Activated naive CD4-positive, alpha-beta T cell treated with anti-CD3 and anti-CD28 coated beads, Interleukin-2, amount 10 ng/mL, durations not matched to agents 7 days and 5 days (primary cell): ENCODE data around the gene PRR11.
A peak's percentile ranks its signal among the peaks of the same experiment; 100 is the strongest.
"Not testable (repeated sequence)": the region's sequence is repeated elsewhere in the genome, so short reads cannot be mapped to it uniquely, and the experiment has no call there.

ENCODE experiments used
- CTCF ChIA-PET: fragments of 350-600 bp; sonication (Branson Sonifier 250); formaldehyde crosslinking; loops from one replicate; lab custom pipeline; 2021; ENCODE audit warnings: antibody characterized with exemption; lab: Charles Lee
- DNase-seq: peaks from one replicate; pipeline ENCODE4 v3.0.0-alpha.2; 2020
- H3K27ac Mint-ChIP-seq: one replicate; pipeline ENCODE4 v1.8.0; 2021; ENCODE audit warnings: mild to moderate bottlenecking, moderate library complexity, mixed read lengths
- H3K27me3 Mint-ChIP-seq: one replicate; pipeline ENCODE4 v1.8.0; 2021; ENCODE audit warnings: mild to moderate bottlenecking, mixed read lengths
- H3K36me3 Mint-ChIP-seq: one replicate; pipeline ENCODE4 v1.8.0; 2021; ENCODE audit warnings: mixed read lengths
- H3K4me1 Mint-ChIP-seq: one replicate; pipeline ENCODE4 v1.8.0; 2021; ENCODE audit warnings: mixed read lengths
- H3K4me3 Mint-ChIP-seq: one replicate; pipeline ENCODE4 v1.8.0; 2021; ENCODE audit warnings: mild to moderate bottlenecking, moderate library complexity, mixed read lengths
- H3K9me3 Mint-ChIP-seq: one replicate; pipeline ENCODE4 v1.8.0; 2021; ENCODE audit warnings: mixed read lengths

Gene PRR11

DNA sequence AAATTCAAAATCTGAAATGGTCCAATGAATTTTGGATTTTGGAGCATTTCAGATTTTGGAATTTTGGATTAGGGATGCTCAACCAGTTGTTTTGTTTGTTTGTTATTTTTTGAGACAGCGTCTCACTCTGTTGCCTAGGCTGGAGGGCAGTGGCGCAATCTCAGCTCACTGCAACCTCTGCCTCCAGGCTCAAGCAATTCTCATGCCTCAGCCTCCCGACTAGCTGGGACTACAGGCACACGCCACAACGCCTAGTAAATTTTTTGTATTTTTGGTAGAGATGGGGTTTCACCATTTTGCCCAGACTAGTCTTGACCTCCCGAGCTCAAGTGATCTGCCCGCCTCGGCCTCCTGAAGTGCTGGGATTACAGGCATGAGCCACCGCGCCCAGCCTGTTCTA lies 17.2 kb upstream of the PRR11 start:
- DNase-seq, H3K27me3 Mint-ChIP-seq, H3K4me3 Mint-ChIP-seq, H3K9me3 Mint-ChIP-seq, CTCF ChIA-PET, H3K27ac Mint-ChIP-seq, H3K4me1 Mint-ChIP-seq: not testable (repeated sequence)
- peaks cover 15% of the 10 kb centered on the region for H3K36me3 Mint-ChIP-seq

DNA sequence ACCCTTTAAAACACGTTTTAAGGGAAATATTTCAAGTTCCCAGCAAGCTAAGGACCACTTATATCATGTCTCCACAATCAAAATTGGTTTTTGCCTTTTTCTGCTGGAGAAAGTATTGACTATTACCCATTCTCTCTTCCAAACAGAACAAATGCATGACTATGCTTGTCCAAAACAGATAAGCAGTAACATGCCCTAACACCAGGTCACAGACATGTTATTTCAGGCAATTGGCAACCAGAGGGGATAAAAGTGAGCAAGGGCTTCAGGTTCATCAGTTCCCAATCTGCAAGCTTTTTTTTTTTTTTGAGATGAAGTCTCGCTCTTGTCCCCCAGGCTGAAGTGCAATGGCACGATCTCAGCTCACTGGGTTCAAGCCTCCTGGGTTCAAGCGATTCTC lies 15.6 kb upstream of the PRR11 start:
- no peak for DNase-seq
- CTCF ChIA-PET = interaction anchor here (0.7 kb wide), 1 partner anchor 993 kb away, joined by 3 read pairs; no protein-coding TSS in a partner anchor

DNA sequence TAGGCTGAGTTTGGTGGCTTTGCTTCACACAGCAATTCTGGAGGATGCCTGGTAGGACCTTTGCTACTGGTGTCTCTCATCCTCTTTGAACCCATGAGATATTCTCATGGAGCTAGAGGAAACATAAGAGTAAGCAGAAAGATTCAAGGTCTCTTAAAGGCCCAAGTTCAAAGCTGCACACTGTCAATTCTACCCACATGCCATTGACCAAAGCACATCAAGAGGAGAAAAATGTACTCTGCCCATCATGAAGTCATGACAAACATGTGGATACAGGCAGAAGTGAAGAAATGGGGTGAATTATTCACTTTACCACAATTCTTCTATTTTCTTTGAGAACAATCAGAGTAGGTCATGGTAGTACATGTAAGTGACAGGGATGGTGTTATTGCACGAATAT lies 13.7 kb upstream of the PRR11 start:
- H3K4me3 Mint-ChIP-seq = no peak overlapping the region
- no peak for DNase-seq
- CTCF ChIA-PET = no interaction called here
- no peak overlapping the region for H3K27ac Mint-ChIP-seq
- H3K36me3 Mint-ChIP-seq = peaks cover 27% of the 10 kb centered on the region
- H3K4me1 Mint-ChIP-seq = peaks cover 4% of the 10 kb centered on the region
- H3K27me3 Mint-ChIP-seq = no peaks in the 10 kb centered on the region
- no peaks in the 10 kb centered on the region for H3K9me3 Mint-ChIP-seq

More for the DNA sequence above, 15.6 kb upstream of the PRR11 start:
- H3K27me3 Mint-ChIP-seq = no peaks in the 10 kb centered on the region
- no peak overlapping the region for H3K27ac Mint-ChIP-seq
- peaks cover 21% of the 10 kb centered on the region for H3K36me3 Mint-ChIP-seq
- H3K9me3 Mint-ChIP-seq = no peaks in the 10 kb centered on the region
- H3K4me3 Mint-ChIP-seq = no peak overlapping the region
- H3K4me1 Mint-ChIP-seq = no peaks in the 10 kb centered on the region

DNA sequence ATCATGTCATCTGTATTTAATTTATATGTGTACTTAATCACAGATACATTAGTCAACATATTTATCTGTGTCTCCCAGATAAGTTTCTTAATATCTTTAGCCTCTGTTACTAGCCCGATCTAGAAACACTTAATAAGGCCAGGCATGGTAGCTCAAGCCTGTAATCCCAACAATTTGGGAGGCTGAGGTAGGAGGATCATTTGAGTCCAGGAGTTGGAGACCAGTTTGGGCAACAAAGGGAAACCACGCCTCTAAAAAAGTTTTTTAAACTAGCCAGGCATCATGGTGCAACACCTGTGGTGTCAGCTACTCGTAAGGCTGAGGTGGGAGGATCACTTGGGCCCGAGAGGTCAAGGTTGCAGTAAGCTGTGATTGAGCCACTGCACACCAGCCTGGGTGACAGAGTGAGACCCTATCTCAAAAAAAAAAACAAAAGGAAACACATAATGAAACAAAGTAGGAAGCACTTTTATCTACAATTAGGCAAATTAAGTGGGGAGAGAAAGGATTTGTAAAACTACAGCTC lies 9.9 kb upstream of the PRR11 start:
- Mint-ChIP-seq H3K36me3 (peaks cover 31% of the 10 kb centered on the region), H3K4me1 (peaks cover 21% of the 10 kb centered on the region), H3K4me3 (no peak overlapping the region), H3K27me3 (no peaks in the 10 kb centered on the region), H3K9me3 (no peaks in the 10 kb centered on the region), H3K27ac (no peak overlapping the region)
- CTCF ChIA-PET = interaction anchor here (0.9 kb wide), 1 partner anchor 10 kb away, joined by 5 read pairs; no protein-coding TSS in a partner anchor
- DNase-seq = no peak

DNA sequence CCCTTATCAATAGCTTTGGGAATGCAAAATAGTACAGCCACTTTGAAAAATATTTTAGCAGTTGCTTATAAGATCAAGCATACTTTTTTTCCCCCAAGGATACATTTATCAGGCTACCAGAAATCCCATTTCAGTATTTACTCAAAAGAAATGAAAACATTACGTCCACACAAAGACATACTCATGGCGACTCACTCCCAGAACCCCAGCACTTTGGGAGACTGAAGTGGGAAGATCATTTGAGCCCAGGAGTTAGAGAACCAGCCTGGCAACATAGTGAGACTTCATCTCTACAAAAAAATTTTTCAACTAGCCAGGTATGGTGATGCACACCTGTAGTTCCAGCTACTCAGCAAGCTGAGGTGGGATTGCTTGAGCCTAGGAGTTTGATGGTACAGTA lies 6.5 kb upstream of the PRR11 start:
- CTCF ChIA-PET = interaction anchor here (1.1 to 1.2 kb wide), 2 partner anchors 25 to 32 kb away, joined by 3 to 5 read pairs; no protein-coding TSS in a partner anchor
- H3K27ac Mint-ChIP-seq = no peak overlapping the region

DNA sequence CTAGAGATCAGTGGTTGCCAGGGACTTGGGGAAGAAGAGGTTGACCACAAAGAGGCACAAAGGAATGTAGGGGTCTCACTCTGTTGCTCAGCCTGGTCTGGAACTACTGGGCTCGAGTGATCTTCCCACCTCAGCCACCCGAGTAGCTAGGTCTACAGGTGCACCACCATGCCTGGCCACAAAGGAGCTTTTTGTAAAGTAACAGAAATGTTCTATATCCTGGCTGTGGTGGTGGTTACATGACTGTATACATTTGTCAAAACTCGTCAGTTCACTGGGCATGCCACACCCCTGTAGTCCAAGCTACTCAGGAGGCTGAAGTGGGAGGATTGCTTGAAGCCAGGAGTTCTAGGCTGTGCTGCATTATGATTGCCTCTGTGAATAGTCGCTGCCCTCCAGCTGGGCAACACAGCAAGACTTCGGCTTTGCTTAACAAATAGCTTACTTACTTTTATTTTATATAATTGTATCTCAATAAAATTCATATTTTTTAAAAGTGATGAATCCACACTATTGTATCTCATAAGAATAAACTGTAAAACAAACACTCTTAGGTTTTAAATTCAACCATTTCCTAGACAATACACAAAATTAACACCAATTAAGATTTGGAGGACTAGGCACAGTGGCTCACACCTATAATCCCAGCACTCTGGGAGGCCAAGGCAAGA lies 5.6 kb upstream of the PRR11 start:
- CTCF ChIA-PET = interaction anchor here (1.1 kb wide), 1 partner anchor 26 kb away, joined by 5 read pairs; no protein-coding TSS in a partner anchor
- Mint-ChIP-seq H3K4me1 (peaks cover 50% of the 10 kb centered on the region), H3K9me3 (no peaks in the 10 kb centered on the region), H3K27me3 (no peaks in the 10 kb centered on the region), H3K4me3 (no peak overlapping the region), H3K36me3 (peaks cover 36% of the 10 kb centered on the region), H3K27ac (peak overlapping the region; percentile 60)
- DNase-seq = peak; percentile 29

More for the DNA sequence above, 6.5 kb upstream of the PRR11 start:
- peaks cover 47% of the 10 kb centered on the region for H3K4me1 Mint-ChIP-seq
- H3K27me3 Mint-ChIP-seq = no peaks in the 10 kb centered on the region
- H3K36me3 Mint-ChIP-seq = peaks cover 38% of the 10 kb centered on the region
- H3K9me3 Mint-ChIP-seq = no peaks in the 10 kb centered on the region
- no peak overlapping the region for H3K4me3 Mint-ChIP-seq
- no peak for DNase-seq

DNA sequence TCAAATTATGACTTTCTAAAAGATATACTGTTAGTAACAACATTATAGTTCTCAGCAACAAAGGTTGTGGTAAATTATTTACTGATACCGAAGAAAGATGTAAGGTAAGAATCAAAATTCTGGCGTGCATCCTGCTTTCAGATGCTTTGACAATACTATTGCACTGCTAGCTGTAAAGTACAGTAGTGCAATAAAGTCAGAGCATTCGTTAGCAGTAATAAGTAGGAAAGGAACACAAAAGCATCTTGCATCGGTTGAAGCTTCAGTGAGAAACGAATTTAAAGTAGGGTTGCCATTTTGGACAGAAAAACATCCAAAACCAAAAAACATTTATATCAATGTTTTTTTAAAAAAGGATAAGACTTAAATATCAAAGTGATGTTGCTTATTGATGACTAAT lies 4.5 kb upstream of the PRR11 start:
- peaks cover 30% of the 10 kb centered on the region for H3K36me3 Mint-ChIP-seq
- H3K27ac Mint-ChIP-seq = no peak overlapping the region
- H3K9me3 Mint-ChIP-seq = no peaks in the 10 kb centered on the region
- CTCF ChIA-PET = no interaction called here
- H3K4me1 Mint-ChIP-seq = peaks cover 47% of the 10 kb centered on the region
- no peak for DNase-seq
- no peak overlapping the region for H3K4me3 Mint-ChIP-seq
- no peaks in the 10 kb centered on the region for H3K27me3 Mint-ChIP-seq

DNA sequence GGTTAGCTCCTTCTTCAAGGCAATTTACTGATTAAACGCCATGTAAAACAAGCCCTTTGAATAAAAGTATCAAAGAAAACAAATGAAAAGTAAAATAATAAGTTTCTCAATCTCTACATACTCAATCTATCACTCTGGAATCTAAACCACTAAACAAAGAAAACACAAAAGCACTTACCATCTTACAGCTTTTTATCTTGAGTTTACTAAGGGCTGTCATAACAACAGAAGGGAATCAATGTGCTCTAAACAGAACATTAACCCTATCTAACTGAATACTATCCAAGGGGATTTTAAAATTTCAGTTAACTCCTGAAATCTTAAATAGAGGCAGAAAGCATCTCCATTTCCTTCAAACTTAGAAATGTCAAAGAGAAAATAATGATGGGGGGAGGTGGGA lies 4.0 kb upstream of the PRR11 start:
- Mint-ChIP-seq H3K36me3 (peaks cover 29% of the 10 kb centered on the region), H3K4me1 (peaks cover 52% of the 10 kb centered on the region), H3K27ac (no peak overlapping the region), H3K27me3 (no peaks in the 10 kb centered on the region), H3K9me3 (no peaks in the 10 kb centered on the region), H3K4me3 (peak overlapping the region; percentile 19)
- CTCF ChIA-PET = no interaction called here
- DNase-seq = no peak

DNA sequence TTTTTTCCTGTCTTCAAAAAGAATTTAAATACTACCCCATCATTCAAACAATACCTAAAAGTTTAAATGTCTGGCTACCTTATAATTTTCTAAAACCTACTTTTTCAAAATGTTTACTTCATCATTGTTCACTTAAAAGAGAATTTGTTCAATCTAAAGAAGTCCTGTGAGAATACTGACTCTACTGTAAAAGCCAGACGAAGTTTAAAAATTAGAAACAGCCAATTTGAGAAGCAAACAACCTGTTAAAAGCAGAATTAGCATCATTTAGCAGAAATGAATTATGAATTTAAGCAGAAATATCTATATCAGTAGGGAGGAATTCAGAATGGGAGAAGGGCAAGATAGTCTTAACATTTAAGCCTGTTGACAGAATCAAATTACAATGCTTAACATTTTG lies 2.6 kb upstream of the PRR11 start:
- no peak for DNase-seq
- CTCF ChIA-PET = no interaction called here
- H3K27ac Mint-ChIP-seq = peak overlapping the region; percentile 70
- H3K9me3 Mint-ChIP-seq = no peaks in the 10 kb centered on the region
- H3K4me3 Mint-ChIP-seq = no peak overlapping the region
- no peaks in the 10 kb centered on the region for H3K27me3 Mint-ChIP-seq
- H3K4me1 Mint-ChIP-seq = peaks cover 64% of the 10 kb centered on the region
- H3K36me3 Mint-ChIP-seq = peaks cover 33% of the 10 kb centered on the region

DNA sequence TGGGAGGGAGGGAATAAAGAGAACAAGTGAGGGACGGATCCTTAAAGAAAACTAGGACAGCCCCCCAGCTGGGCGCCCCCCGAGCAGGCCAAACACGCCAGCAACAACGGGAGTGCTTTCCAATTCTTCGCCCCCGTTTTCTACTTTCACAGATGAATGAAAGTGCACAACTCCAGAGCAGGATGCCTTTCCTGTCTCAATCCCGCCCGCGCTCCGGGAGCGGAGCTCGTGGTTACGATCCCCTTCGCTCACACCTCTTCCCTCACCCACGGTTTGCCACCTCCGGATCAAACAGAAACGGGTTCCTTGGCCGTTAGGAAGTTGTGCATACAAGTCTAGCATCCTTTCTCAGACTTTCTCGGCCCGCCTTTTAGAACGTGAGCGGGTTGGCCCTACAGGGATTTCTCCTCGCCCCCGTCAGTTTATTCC lies 1.2 kb upstream of the PRR11 start:
- DNase-seq = peak; percentile 60

DNA sequence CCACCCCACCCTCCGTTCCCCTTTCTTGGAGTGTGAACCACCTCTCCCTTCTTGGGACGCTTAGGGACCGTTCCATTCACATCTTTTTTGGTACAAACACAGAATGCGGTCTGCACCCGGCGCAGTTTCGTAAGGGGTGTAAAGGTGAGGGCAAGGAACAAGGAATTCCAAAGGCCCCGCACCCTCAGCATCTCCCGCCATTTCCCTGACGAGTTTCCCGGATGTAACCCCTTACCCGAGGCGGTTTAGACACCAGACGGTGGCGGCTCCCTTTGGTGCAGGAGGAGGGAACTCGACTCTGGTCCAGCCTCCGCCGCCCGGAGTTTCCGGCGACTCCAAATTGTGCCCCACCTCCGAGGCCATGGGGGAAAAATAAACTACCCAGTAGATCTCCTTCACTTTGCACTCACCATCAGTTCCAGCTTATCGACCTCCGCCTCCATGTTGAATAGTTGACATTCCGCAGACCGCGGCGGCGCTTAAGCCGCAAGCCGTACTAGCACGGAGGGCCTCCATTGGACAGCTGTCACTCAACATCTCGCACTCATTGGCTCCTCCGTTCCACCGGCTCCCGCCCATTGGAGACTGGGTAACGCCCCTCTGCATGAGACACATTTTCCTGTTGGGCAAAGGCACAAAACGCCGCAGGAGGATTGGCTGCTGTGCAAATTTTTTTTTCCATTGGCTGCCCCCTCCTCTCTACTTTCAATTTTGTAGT lies 666 bp upstream of the PRR11 start, which contains the start of gene SKA2:
TSS of gene SKA2 (minus strand) at position 466 of the 718 bp plus-strand sequence. CDS start at position 443, 23 bp downstream.
- Mint-ChIP-seq H3K4me1 (peaks cover 74% of the 10 kb centered on the region), H3K9me3 (no peaks in the 10 kb centered on the region), H3K36me3 (peaks cover 38% of the 10 kb centered on the region), H3K4me3 (no peak within 1 kb of the TSS), H3K27me3 (no peaks in the 10 kb centered on the region), H3K27ac (no peak within 1 kb of the TSS)
- CTCF ChIA-PET = interaction anchor here (1.0 kb wide), 1 partner anchor 55 kb away, joined by 3 read pairs; the partner anchor contains the start of gene SMG8
- peak; percentile 98 for DNase-seq

More for the DNA sequence above, 1.2 kb upstream of the PRR11 start:
- Mint-ChIP-seq H3K36me3 (peaks cover 38% of the 10 kb centered on the region), H3K9me3 (no peaks in the 10 kb centered on the region), H3K27ac (no peak overlapping the region), H3K4me3 (no peak overlapping the region), H3K27me3 (no peaks in the 10 kb centered on the region), H3K4me1 (peaks cover 73% of the 10 kb centered on the region)
- CTCF ChIA-PET = no interaction called here

DNA sequence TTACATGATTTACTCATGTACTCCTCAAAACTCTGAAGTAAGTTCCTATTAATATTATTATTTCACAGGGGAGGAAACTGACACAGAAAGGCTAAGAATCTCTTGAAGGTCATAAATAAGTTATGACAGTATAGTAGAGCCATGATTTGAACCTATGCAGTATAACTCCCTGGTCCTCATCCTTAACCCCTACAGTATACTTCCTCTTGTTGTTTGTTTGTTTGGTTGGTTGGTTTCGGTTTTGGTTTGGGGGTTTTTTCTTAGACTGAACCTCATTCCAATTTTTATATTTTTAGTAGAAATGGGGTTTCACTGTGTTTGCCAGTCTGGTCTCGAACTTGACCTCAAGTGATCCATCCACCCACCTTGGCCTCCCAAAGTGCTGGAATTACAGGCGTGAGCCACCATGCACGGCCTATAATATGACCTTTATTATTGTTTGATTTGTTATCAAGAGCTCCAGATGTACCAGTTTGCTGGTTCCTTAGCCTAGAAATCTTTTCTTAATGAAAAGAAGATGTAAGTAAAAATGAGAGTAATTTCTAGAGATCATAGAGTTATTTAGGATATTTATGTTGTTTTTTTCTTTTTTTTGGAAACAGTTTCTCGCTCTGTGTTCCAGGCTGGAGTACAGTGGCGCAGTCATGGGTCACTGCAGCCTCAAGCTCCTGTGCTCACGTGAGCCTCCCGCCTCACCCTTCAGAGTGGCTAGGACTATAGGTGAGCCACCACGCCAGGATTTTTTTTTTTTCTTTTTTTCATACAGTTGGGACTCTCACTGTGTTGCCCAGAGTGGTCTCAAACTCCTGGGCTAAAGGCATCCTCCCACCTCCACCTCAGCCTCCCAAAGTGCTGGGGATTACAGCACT lies 4.8 kb downstream of the PRR11 start:
- H3K4me1 Mint-ChIP-seq = peaks cover 56% of the 10 kb centered on the region
- peak overlapping the region; percentile 90 for H3K27ac Mint-ChIP-seq
- H3K9me3 Mint-ChIP-seq = no peaks in the 10 kb centered on the region
- no peaks in the 10 kb centered on the region for H3K27me3 Mint-ChIP-seq
- peaks cover 35% of the 10 kb centered on the region for H3K36me3 Mint-ChIP-seq
- no peak for DNase-seq
- H3K4me3 Mint-ChIP-seq = peak overlapping the region; percentile 7
- CTCF ChIA-PET = no interaction called here

DNA sequence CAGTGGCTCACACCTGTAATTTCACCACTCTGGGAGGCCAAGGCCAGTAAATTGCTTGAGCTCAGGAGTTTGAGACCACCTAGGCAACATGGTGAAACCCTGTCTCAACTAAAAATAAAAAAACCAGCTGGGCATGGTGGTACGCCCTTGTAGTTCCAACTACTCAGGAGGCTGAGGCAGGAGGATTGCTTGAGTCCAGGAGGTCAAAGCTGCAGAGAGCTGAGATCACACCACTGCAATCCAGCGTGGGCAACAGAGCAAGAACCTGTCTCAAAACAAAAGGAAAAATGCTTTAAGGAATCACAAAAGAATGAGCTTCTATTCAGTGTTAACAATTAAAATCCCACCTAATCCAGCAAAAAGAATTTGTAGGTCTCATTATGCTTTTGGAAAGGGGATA lies 5.9 kb downstream of the PRR11 start:
- Mint-ChIP-seq H3K36me3 (peaks cover 35% of the 10 kb centered on the region), H3K27me3 (no peaks in the 10 kb centered on the region), H3K4me3 (no peak overlapping the region), H3K4me1 (peaks cover 57% of the 10 kb centered on the region), H3K27ac (peak overlapping the region; percentile 90), H3K9me3 (no peaks in the 10 kb centered on the region)
- DNase-seq = no peak
- CTCF ChIA-PET = no interaction called here
